ENCODE results near the gene CDKL4.
"Not testable (repeated sequence)": the region's sequence is repeated elsewhere in the genome, so short reads cannot be mapped to it uniquely, and the experiment has no call there.

CDKL4 gene

GRCh38 chr2:39176997-39177396 lies 66.8 kb downstream of the CDKL4 start:
- DNase-seq, result no peak

- DNase-seq, result no peak
These were observed 68.6 kb downstream of the CDKL4 start for GRCh38 chr2:39175026-39175812.

- no peak for DNase-seq
These were observed 69.7 kb downstream of the CDKL4 start for GRCh38 chr2:39174022-39174421.

GRCh38 chr2:39172047-39172706 lies 71.6 kb downstream of the CDKL4 start:
- DNase-seq, result not testable (repeated sequence)

GRCh38 chr2:39171621-39172020 lies 72.1 kb downstream of the CDKL4 start:
- DNase-seq, result no peak

GRCh38 chr2:39164089-39164488 lies 79.7 kb downstream of the CDKL4 start:
- DNase-seq, result no peak

- DNase-seq, result no peak
These were observed 82.8 kb downstream of the CDKL4 start for GRCh38 chr2:39160982-39161381.

GRCh38 chr2:39159283-39159682 lies 84.5 kb downstream of the CDKL4 start:
- DNase-seq, result no peak

- no peak for DNase-seq
These were observed 85.4 kb downstream of the CDKL4 start for GRCh38 chr2:39158351-39158750.

GRCh38 chr2:39156846-39157245 lies 86.9 kb downstream of the CDKL4 start:
- DNase-seq, result no peak

- DNase-seq, result no peak
These were observed 87.7 kb downstream of the CDKL4 start for GRCh38 chr2:39156107-39156506.

GRCh38 chr2:39155573-39155972 lies 88.2 kb downstream of the CDKL4 start:
- DNase-seq, result not testable (repeated sequence)

- no peak for DNase-seq
These were observed 88.8 kb downstream of the CDKL4 start for GRCh38 chr2:39154944-39155343.

- DNase-seq, result no peak
These were observed 90.5 kb downstream of the CDKL4 start for GRCh38 chr2:39153312-39153711.

- DNase-seq, result no peak
These were observed 91.3 kb downstream of the CDKL4 start for GRCh38 chr2:39152504-39152903.

- no peak for DNase-seq
These were observed 92.8 kb downstream of the CDKL4 start for GRCh38 chr2:39150890-39151497.

- DNase-seq, result no peak
These were observed 93.6 kb downstream of the CDKL4 start for GRCh38 chr2:39150102-39150562.

- DNase-seq, result no peak
These were observed 97.1 kb downstream of the CDKL4 start for GRCh38 chr2:39146630-39147029.

GRCh38 chr2:39145906-39146421 lies 97.8 kb downstream of the CDKL4 start:
- DNase-seq, result no peak

GRCh38 chr2:39144416-39144815 lies 99.4 kb downstream of the CDKL4 start:
- DNase-seq, result no peak

GRCh38 chr2:39142904-39143605 lies 100.7 kb downstream of the CDKL4 start:
- DNase-seq, result no peak

- no peak for DNase-seq
These were observed 102.2 kb downstream of the CDKL4 start for GRCh38 chr2:39141334-39142271.

Data from T-helper 9 cell (primary cell).